Gastroesophageal sphincter (tissue), 4 donors: ENCODE results near the gene AGRN. TPM values are rescaled to one million over a fixed set of nuclear protein-coding genes. Genes with fewer than 3 reads are reported as not detected.
"Not testable (repeated sequence)": the region's sequence is repeated elsewhere in the genome, so short reads cannot be mapped to it uniquely, and the experiment has no call there.

Source experiments
- ATAC-seq: fragments of 150-250 bp; one replicate; pipeline ENCODE4 v1.9.1; 2016; ENCODE audit warnings: mild to moderate bottlenecking, moderate library complexity
- H3K27ac ChIP-seq, 4 donors: fragments of 200-600 bp; sonication (generic) in 3 of 4; 1 replicate in 3 of 4; 2 replicates in 1 of 4; pipeline ENCODE4 v1.5.1; 2016 to 2019
- H3K27me3 ChIP-seq: fragments of 200-600 bp; sonication (generic); one replicate; pipeline ENCODE4 v1.5.1; 2019
- H3K36me3 ChIP-seq, 2 donors: fragments of 200-600 bp; sonication (generic); one replicate each; pipeline ENCODE4 v1.5.1; 2019; ENCODE audit warnings: control low read depth in 1 of 2
- H3K4me1 ChIP-seq, 3 donors: fragments of 200-600 bp; sonication (generic); 1 replicate in 2 of 3; 2 replicates in 1 of 3; pipeline ENCODE4 v1.5.1; 2016 to 2019; ENCODE audit warnings: control low read depth in 2 of 3
- H3K4me3 ChIP-seq, 2 donors: fragments of 200-600 bp; sonication (generic); one replicate each; pipeline ENCODE4 v1.5.1; 2019; ENCODE audit warnings: mild to moderate bottlenecking in 1 of 2, moderate library complexity in 1 of 2
- H3K9me3 ChIP-seq, 3 donors: fragments of 200-600 bp; sonication (generic); one replicate each; pipeline ENCODE4 v1.5.1; 2017 to 2019; ENCODE audit warnings: control low read depth in 2 of 3
- EP300 ChIP-seq: sonication (generic); formaldehyde crosslinking; IDR thresholded peaks from one replicate; pipeline ENCODE4 v1.6.1; 2017; ENCODE audit warnings: antibody characterized with exemption, mild to moderate bottlenecking
- POLR2A ChIP-seq, 2 donors: fragments of 450-650 bp; IDR thresholded peaks; one replicate each; pipeline ENCODE4 v1.6.1; 2017; ENCODE audit warnings: antibody characterized with exemption in 2 of 2, mild to moderate bottlenecking in 2 of 2, moderate library complexity in 1 of 2
- POLR2AphosphoS5 ChIP-seq: sonication (generic); formaldehyde crosslinking; IDR thresholded peaks from one replicate; pipeline ENCODE4 v1.6.1; 2017; ENCODE audit warnings: antibody characterized with exemption
- WGBS, 2 donors: methylation state at CpG; one replicate each; pipeline ENCODE4 v1.1.5; 2018; ENCODE audit warnings: low coverage in 1 of 2; 5-methylcytosine and 5-hydroxymethylcytosine counted together
- total RNA-seq, 4 donors: library from RNA; depleted of rRNA; stranded (reverse); fragments of >200 nt; gene quantifications; one replicate each; pipeline ENCODE4 v1.1.0, GENCODE V29; 2016
- TF ChIP-seq, protein P1 (sequence below), 4 experiments: fragments of 200-600 bp in 2 of 4; fragments of 450-650 bp in 2 of 4; sonication (generic) in 1 of 4; IDR thresholded peaks; one replicate each; pipeline ENCODE4 v1.5.1; 2017 to 2019; ENCODE audit warnings: antibody characterized with exemption in 4 of 4, mild to moderate bottlenecking in 2 of 4, moderate library complexity in 2 of 4

The AGRN gene
- total RNA-seq, 4 donors from 2014 or later, result 18.0 to 33.6 (median 23.5) TPM

GRCh38 chr1:1013105-1013921 is 6.6 kb upstream of the AGRN start, which contains the start of gene ISG15:
Gene ISG15, plus strand, starts transcription at chr1:1013497. Its CDS starts 77 bp downstream, at chr1:1013574.
- peak; percentile 96 for ATAC-seq
- no peaks in the 10 kb centered on the region for H3K36me3 ChIP-seq
- H3K9me3 ChIP-seq, result no peaks in the 10 kb centered on the region
- TF ChIP-seq EP300, result no peak
- TF ChIP-seq POLR2AphosphoS5, result peak; percentile 72
- TF ChIP-seq, protein P1, sequence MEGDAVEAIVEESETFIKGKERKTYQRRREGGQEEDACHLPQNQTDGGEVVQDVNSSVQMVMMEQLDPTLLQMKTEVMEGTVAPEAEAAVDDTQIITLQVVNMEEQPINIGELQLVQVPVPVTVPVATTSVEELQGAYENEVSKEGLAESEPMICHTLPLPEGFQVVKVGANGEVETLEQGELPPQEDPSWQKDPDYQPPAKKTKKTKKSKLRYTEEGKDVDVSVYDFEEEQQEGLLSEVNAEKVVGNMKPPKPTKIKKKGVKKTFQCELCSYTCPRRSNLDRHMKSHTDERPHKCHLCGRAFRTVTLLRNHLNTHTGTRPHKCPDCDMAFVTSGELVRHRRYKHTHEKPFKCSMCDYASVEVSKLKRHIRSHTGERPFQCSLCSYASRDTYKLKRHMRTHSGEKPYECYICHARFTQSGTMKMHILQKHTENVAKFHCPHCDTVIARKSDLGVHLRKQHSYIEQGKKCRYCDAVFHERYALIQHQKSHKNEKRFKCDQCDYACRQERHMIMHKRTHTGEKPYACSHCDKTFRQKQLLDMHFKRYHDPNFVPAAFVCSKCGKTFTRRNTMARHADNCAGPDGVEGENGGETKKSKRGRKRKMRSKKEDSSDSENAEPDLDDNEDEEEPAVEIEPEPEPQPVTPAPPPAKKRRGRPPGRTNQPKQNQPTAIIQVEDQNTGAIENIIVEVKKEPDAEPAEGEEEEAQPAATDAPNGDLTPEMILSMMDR (IDR thresholded peaks at IDR 0.05), result no peak
- TF ChIP-seq POLR2A (IDR thresholded peaks at IDR 0.05), result peak in 1 of 2 donors; percentile 20
- H3K4me3 ChIP-seq, result peak within 1 kb of the TSS; percentile 57 to 75
- WGBS, 2 donors, result 0 to 10% methylated on average over 5 to 9 of the region's 30 CpGs
- peak within 1 kb of the TSS; percentile 47 to 93 (median 91) for H3K27ac ChIP-seq
- no peaks in the 10 kb centered on the region for H3K27me3 ChIP-seq
- peaks cover 0 to 28% (median 8%) of the 10 kb centered on the region in 3 donors for H3K4me1 ChIP-seq

GRCh38 chr1:1013922-1014648 is 5.8 kb upstream of the AGRN start:
- no peaks in the 10 kb centered on the region for H3K27me3 ChIP-seq
- no peak for ATAC-seq
- H3K36me3 ChIP-seq, result no peaks in the 10 kb centered on the region
- H3K4me1 ChIP-seq, result peaks cover 0 to 32% (median 8%) of the 10 kb centered on the region in 3 donors
- TF ChIP-seq, protein P1 (IDR thresholded peaks at IDR 0.05), result no peak
- TF ChIP-seq POLR2A (IDR thresholded peaks at IDR 0.05), result no peak
- TF ChIP-seq EP300, result no peak
- TF ChIP-seq POLR2AphosphoS5, result no peak
- 27% methylated on average over 5 of the region's 41 CpGs; no CpG with 5 or more reads in 1 of the 2 donors for WGBS, 2 donors
- H3K27ac ChIP-seq, result peak overlapping the region; percentile 35 to 93 (median 91)
- H3K9me3 ChIP-seq, result no peaks in the 10 kb centered on the region
- H3K4me3 ChIP-seq, result peak overlapping the region; percentile 57 to 75

GRCh38 chr1:1014799-1015681 is 4.9 kb upstream of the AGRN start:
- Histone ChIP-seq H3K27me3 (no peaks in the 10 kb centered on the region), H3K27ac (peak overlapping the region in 3 of 4 donors; percentile 91 to 93 (median 91)), H3K4me1 (peaks cover 0 to 34% (median 8%) of the 10 kb centered on the region in 3 donors), H3K36me3 (no peaks in the 10 kb centered on the region), H3K4me3 (peak overlapping the region in 1 of 2 donors; percentile 57), H3K9me3 (no peaks in the 10 kb centered on the region)
- no peak for ATAC-seq
- WGBS, 2 donors, result 59 to 100% methylated on average over 2 to 4 of the region's 20 CpGs
- TF ChIP-seq, protein P1 (IDR thresholded peaks at IDR 0.05), result peak in 2 of 4 experiments; percentile 6 to 39
- no peak for TF ChIP-seq POLR2AphosphoS5

DNA sequence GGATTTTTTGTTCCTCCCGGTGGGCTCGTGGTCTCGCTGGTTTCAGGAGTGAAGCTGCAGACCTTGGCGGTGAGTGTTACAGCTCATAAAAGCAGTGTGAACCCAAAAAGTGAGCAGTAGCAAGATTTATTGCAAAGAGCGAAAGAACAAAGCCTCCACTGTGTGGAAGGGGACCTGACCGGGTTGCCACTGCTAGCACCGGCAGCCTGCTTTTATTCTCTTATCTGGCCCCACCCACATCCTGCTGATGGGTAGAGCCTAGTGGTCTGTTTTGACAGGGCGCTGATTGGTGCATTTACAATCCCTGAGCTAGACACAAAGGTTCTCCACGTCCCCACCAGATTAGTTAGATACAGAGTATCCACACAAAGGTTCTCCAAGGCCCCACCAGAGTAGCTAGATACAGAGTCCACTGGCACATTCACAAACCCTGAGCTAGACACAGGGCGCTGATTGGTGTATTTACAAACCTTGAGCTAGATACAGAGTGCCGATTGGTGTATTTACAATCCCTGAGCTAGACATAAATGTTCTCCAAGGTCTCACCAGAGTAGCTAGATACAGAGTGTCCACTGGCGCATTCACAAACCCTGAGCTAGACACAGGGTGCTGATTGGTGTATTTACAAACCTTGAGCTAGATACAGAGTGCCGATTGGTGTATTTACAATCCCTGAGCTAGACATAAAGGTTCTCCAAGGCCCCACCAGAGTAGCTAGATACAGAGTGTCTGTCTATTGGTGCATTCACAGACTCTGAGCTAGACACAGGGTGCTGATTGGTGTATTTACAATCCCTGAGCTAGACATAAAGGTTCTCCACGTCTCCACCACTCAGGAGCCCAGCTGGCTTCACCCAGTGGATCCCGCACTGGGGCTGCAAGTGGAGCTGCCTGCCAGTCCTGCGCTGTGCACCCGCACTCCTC is 2.3 kb upstream of the AGRN start:
- H3K4me3 ChIP-seq, H3K36me3 ChIP-seq, H3K9me3 ChIP-seq, H3K27me3 ChIP-seq, H3K27ac ChIP-seq, ATAC-seq: not testable (repeated sequence)
- peaks cover 0 to 50% (median 20%) of the 10 kb centered on the region in 3 donors for H3K4me1 ChIP-seq
- WGBS, 2 donors, result 96% methylated on average over 5 of the region's 17 CpGs; no CpG with 5 or more reads in 1 of the 2 donors

- not testable (repeated sequence) for H3K4me3 ChIP-seq, H3K27ac ChIP-seq, H3K27me3 ChIP-seq, H3K36me3 ChIP-seq, ATAC-seq, H3K9me3 ChIP-seq
- no CpG with 5 or more reads among the region's 26 CpGs for WGBS, 2 donors
- H3K4me1 ChIP-seq, result peaks cover 0 to 50% (median 20%) of the 10 kb centered on the region in 3 donors
Measured at GRCh38 chr1:1018321-1018685, 1.6 kb upstream of the AGRN start.
